ENCODE results near the gene SCARB1.

SCARB1 gene

GRCh38 chr12:124739953-124740561, 123.6 kb downstream of the SCARB1 start:
- H2BK120ac ChIP-seq (ENCODE audit: low read depth, low read length), result no peak overlapping the region
- no peaks in the 10 kb centered on the region for H3K4me1 ChIP-seq (ENCODE audit: control insufficient read depth, low read depth, low read length)
- H4K5ac ChIP-seq (ENCODE audit: low read length), result no peak overlapping the region
- no peak overlapping the region for H3K27ac ChIP-seq (ENCODE audit: low read depth, low read length)
- no CpG with 5 or more reads among the region's 5 CpGs for WGBS (ENCODE audit: extremely low coverage, insufficient coverage, low lambda C conversion rate)
- H3K27me3 ChIP-seq (ENCODE audit: insufficient read depth, low read length, poor library complexity), result no peaks in the 10 kb centered on the region
- H3K18ac ChIP-seq (ENCODE audit: low read length), result no peak overlapping the region
- no peak overlapping the region for H3K9ac ChIP-seq (ENCODE audit: low read length)
- H3K4ac ChIP-seq (ENCODE audit: low read depth, low read length), result no peak overlapping the region
- no peak overlapping the region for H3K23ac ChIP-seq (ENCODE audit: low read length)
- no peak overlapping the region for H2AK5ac ChIP-seq (ENCODE audit: low read length)
- H2BK5ac ChIP-seq (ENCODE audit: low read length), result no peak overlapping the region
- no peak overlapping the region for H4K8ac ChIP-seq (ENCODE audit: low read depth, low read length)
- H3K4me3 ChIP-seq (ENCODE audit: low read length), result no peak overlapping the region
- H3K56ac ChIP-seq (ENCODE audit: low read length), result no peak overlapping the region
- no peaks in the 10 kb centered on the region for H3K79me1 ChIP-seq (ENCODE audit: low read length)
- DNase-seq, result no peak
- H3K79me2 ChIP-seq (ENCODE audit: control insufficient read depth, insufficient read depth, low read length), result no peaks in the 10 kb centered on the region
- no peak overlapping the region for H3K4me2 ChIP-seq (ENCODE audit: low read length)
- no peaks in the 10 kb centered on the region for H3K36me3 ChIP-seq (ENCODE audit: control insufficient read depth, insufficient read depth, low read length)
- no peak overlapping the region for H2BK15ac ChIP-seq (replicated peaks; ENCODE audit: low read depth)

DNA sequence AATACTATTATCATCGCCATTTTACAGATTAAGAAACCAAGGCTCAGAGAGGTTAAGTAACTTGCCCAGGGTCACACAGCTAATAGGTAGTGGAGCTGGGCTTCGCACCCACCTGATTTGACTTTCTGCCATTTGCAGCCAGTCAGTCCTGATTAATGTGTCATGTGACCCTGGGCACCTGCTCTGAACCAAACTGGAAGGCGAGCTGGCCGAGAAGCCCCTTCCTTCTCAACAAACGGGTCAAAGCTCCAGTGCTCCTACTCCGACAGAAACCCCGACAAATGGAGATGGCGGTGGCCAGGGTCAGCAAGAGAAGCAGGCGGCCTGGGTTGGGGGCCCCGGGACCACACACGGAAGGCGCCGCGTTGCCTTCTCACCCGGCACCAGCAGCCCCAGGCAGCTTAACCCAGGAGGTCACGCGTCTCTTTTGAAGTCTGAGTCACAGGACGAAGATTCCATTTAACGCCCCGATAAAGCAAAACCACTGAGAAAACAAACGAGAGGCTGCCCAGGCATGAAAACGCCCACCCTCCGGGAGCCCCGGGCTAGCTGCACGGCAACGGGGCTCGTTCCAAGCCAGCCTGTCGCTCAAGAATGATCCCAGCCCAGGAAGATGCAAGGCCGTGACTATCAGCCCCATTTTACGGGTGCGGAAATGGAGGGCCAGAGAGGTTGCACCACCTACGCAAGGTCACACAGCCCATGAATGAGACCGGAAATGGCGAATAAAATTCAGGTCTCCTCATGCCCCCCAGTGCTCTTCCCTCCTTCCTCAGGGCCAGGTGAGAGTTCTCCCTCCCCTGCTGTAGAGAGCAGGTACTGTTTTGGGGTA, 124.8 kb downstream of the SCARB1 start:
- Histone ChIP-seq H2BK15ac (replicated peaks; ENCODE audit: low read depth) (no peak overlapping the region), H3K36me3 (ENCODE audit: control insufficient read depth, insufficient read depth, low read length) (no peaks in the 10 kb centered on the region), H3K4me1 (ENCODE audit: control insufficient read depth, low read depth, low read length) (no peaks in the 10 kb centered on the region), H2BK120ac (ENCODE audit: low read depth, low read length) (no peak overlapping the region), H3K4me3 (ENCODE audit: low read length) (no peak overlapping the region), H3K18ac (ENCODE audit: low read length) (no peak overlapping the region), H4K5ac (ENCODE audit: low read length) (no peak overlapping the region), H4K8ac (ENCODE audit: low read depth, low read length) (no peak overlapping the region), H2BK5ac (ENCODE audit: low read length) (no peak overlapping the region), H3K27ac (ENCODE audit: low read depth, low read length) (no peak overlapping the region), H3K9ac (ENCODE audit: low read length) (no peak overlapping the region), H3K23ac (ENCODE audit: low read length) (no peak overlapping the region), H3K79me2 (ENCODE audit: control insufficient read depth, insufficient read depth, low read length) (no peaks in the 10 kb centered on the region), H3K79me1 (ENCODE audit: low read length) (no peaks in the 10 kb centered on the region), H3K27me3 (ENCODE audit: insufficient read depth, low read length, poor library complexity) (no peaks in the 10 kb centered on the region), H3K56ac (ENCODE audit: low read length) (no peak overlapping the region), H2AK5ac (ENCODE audit: low read length) (no peak overlapping the region), H3K4ac (ENCODE audit: low read depth, low read length) (no peak overlapping the region), H3K4me2 (ENCODE audit: low read length) (no peak overlapping the region)
- DNase-seq, result no peak
- WGBS (ENCODE audit: extremely low coverage, insufficient coverage, low lambda C conversion rate), result no CpG with 5 or more reads among the region's 34 CpGs

- Histone ChIP-seq H3K18ac (ENCODE audit: low read length) (no peak overlapping the region), H3K9ac (ENCODE audit: low read length) (no peak overlapping the region), H3K27ac (ENCODE audit: low read depth, low read length) (no peak overlapping the region), H3K4me3 (ENCODE audit: low read length) (no peak overlapping the region), H4K8ac (ENCODE audit: low read depth, low read length) (no peak overlapping the region), H4K5ac (ENCODE audit: low read length) (no peak overlapping the region), H3K4ac (ENCODE audit: low read depth, low read length) (no peak overlapping the region), H3K36me3 (ENCODE audit: control insufficient read depth, insufficient read depth, low read length) (no peaks in the 10 kb centered on the region), H3K4me2 (ENCODE audit: low read length) (no peak overlapping the region), H3K4me1 (ENCODE audit: control insufficient read depth, low read depth, low read length) (no peaks in the 10 kb centered on the region), H3K79me2 (ENCODE audit: control insufficient read depth, insufficient read depth, low read length) (no peaks in the 10 kb centered on the region), H2BK120ac (ENCODE audit: low read depth, low read length) (no peak overlapping the region), H2BK5ac (ENCODE audit: low read length) (no peak overlapping the region), H3K56ac (ENCODE audit: low read length) (no peak overlapping the region), H3K27me3 (ENCODE audit: insufficient read depth, low read length, poor library complexity) (no peaks in the 10 kb centered on the region), H3K23ac (ENCODE audit: low read length) (no peak overlapping the region), H3K79me1 (ENCODE audit: low read length) (no peaks in the 10 kb centered on the region), H2BK15ac (replicated peaks; ENCODE audit: low read depth) (no peak overlapping the region), H2AK5ac (ENCODE audit: low read length) (no peak overlapping the region)
- WGBS (ENCODE audit: extremely low coverage, insufficient coverage, low lambda C conversion rate), result no CpG with 5 or more reads among the region's 15 CpGs
- DNase-seq, result no peak
These were observed 125.7 kb downstream of the SCARB1 start for GRCh38 chr12:124737772-124738635.

DNA sequence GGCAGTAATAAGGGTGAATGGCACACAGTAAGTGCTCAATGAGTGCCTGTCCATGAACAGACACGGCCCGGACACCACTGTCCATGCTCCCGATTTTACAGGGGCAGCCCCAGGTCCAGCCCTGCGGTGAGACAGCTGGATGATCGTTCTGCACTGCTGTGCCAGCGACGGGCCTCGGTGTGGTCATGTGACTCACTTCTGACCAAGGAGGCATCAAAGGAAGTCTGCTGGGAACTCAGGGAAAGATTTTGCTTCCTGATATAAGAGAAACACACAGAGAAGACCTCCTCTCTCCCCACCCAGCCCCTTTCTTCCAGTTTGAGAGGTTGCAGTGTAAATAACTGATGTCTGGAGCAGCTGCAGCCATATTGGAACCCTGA, 126.6 kb downstream of the SCARB1 start:
- Histone ChIP-seq H3K79me2 (ENCODE audit: control insufficient read depth, insufficient read depth, low read length) (no peaks in the 10 kb centered on the region), H3K18ac (ENCODE audit: low read length) (no peak overlapping the region)
- DNase-seq, result no peak

DNA sequence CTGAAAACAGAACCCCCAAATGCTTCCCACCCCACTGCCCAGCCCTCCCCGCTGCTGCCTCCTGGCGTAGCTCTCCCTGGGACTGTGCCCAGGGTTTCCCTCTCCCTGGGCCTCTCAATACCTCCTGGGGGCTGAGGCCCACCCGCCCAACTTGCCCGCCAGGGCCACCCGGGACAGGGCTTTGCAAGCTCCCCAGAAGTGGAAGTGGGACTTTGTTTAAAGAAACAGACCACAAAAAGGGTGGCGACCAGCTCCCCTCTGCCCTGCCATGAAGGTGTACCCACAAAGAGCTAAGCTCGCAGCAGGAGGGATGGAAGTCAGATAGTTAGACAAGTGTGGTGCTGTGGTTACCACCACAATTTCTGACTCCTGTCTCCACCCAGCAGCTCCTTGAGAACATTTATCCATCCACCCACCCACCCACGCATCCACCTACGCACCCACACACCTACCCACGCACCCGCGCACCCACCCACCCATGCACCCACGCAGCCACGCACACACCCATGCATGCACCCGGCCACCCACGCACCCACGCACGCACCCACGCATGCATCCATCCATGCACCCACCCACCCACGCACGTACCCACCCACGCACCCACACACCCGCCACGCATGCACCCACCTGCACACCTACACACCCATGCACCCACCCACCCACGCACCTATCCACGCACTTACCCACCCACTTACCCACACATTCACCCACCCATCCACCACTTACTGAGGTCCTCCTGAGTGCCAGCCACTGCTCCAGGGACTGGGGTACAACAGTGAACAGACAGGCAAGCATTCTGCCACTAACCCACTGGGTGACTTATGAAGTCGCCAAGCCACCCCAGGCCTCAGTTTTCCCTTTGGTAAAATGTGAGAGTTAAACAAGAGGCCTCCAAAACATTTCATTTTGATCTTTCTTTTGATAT, 127.3 kb downstream of the SCARB1 start:
- no CpG with 5 or more reads among the region's 27 CpGs for WGBS (ENCODE audit: extremely low coverage, insufficient coverage, low lambda C conversion rate)
- Histone ChIP-seq H4K8ac (ENCODE audit: low read depth, low read length) (no peak overlapping the region), H3K9ac (ENCODE audit: low read length) (no peak overlapping the region), H2BK5ac (ENCODE audit: low read length) (no peak overlapping the region), H3K18ac (ENCODE audit: low read length) (no peak overlapping the region), H3K79me1 (ENCODE audit: low read length) (no peaks in the 10 kb centered on the region), H3K27me3 (ENCODE audit: insufficient read depth, low read length, poor library complexity) (no peaks in the 10 kb centered on the region), H3K36me3 (ENCODE audit: control insufficient read depth, insufficient read depth, low read length) (no peaks in the 10 kb centered on the region), H2BK120ac (ENCODE audit: low read depth, low read length) (no peak overlapping the region), H3K4ac (ENCODE audit: low read depth, low read length) (no peak overlapping the region), H2BK15ac (replicated peaks; ENCODE audit: low read depth) (no peak overlapping the region), H3K79me2 (ENCODE audit: control insufficient read depth, insufficient read depth, low read length) (no peaks in the 10 kb centered on the region), H3K27ac (ENCODE audit: low read depth, low read length) (no peak overlapping the region), H4K5ac (ENCODE audit: low read length) (no peak overlapping the region), H3K56ac (ENCODE audit: low read length) (no peak overlapping the region), H2AK5ac (ENCODE audit: low read length) (no peak overlapping the region), H3K4me1 (ENCODE audit: control insufficient read depth, low read depth, low read length) (no peaks in the 10 kb centered on the region), H3K4me3 (ENCODE audit: low read length) (no peak overlapping the region), H3K23ac (ENCODE audit: low read length) (no peak overlapping the region), H3K4me2 (ENCODE audit: low read length) (no peak overlapping the region)
- DNase-seq, result no peak

More for the DNA sequence above, 126.6 kb downstream of the SCARB1 start:
- Histone ChIP-seq H3K36me3 (ENCODE audit: control insufficient read depth, insufficient read depth, low read length) (no peaks in the 10 kb centered on the region), H2BK5ac (ENCODE audit: low read length) (no peak overlapping the region), H3K4ac (ENCODE audit: low read depth, low read length) (no peak overlapping the region), H2BK120ac (ENCODE audit: low read depth, low read length) (no peak overlapping the region), H4K8ac (ENCODE audit: low read depth, low read length) (no peak overlapping the region), H3K4me2 (ENCODE audit: low read length) (no peak overlapping the region), H3K23ac (ENCODE audit: low read length) (no peak overlapping the region), H3K9ac (ENCODE audit: low read length) (no peak overlapping the region), H4K5ac (ENCODE audit: low read length) (no peak overlapping the region), H3K4me3 (ENCODE audit: low read length) (no peak overlapping the region), H3K27ac (ENCODE audit: low read depth, low read length) (no peak overlapping the region), H3K56ac (ENCODE audit: low read length) (no peak overlapping the region), H3K27me3 (ENCODE audit: insufficient read depth, low read length, poor library complexity) (no peaks in the 10 kb centered on the region), H2AK5ac (ENCODE audit: low read length) (no peak overlapping the region), H2BK15ac (replicated peaks; ENCODE audit: low read depth) (no peak overlapping the region), H3K4me1 (ENCODE audit: control insufficient read depth, low read depth, low read length) (no peaks in the 10 kb centered on the region), H3K79me1 (ENCODE audit: low read length) (no peaks in the 10 kb centered on the region)
- WGBS (ENCODE audit: extremely low coverage, insufficient coverage, low lambda C conversion rate), result no CpG with 5 or more reads among the region's 8 CpGs

All from mesendoderm (in vitro differentiated cells).